Hematopoietic multipotent progenitor cell treated with erythropoietin and hydrocortisone succinate and interleukin-3 and kit ligand, for 6 days (in vitro differentiated cells): ENCODE measurements around the gene ZNF493.

ENCODE experiments used
- DNase-seq: peaks from one replicate; pipeline ENCODE4 v3.0.0-alpha.2; 2015

Gene ZNF493

GRCh38 chr19:21396893-21397572, at the start of gene ZNF493:
ZNF493 (plus strand) TSS chr19:21397133; CDS start chr19:21397238, 105 bp downstream.
- DNase-seq, result peak; percentile 98

- DNase-seq, result no peak
Observed at GRCh38 chr19:21352830-21353229, 44.1 kb upstream of the ZNF493 start.

- peak; percentile 95 for DNase-seq
Observed at GRCh38 chr19:21358768-21359451, 38.0 kb upstream of the ZNF493 start, which contains the start of gene ZNF738. ZNF738 (plus strand) TSS chr19:21359000; CDS start chr19:21359141, 141 bp downstream.

- no peak for DNase-seq
Observed at GRCh38 chr19:21362291-21362690, 34.6 kb upstream of the ZNF493 start.

- DNase-seq, result no peak
Observed at GRCh38 chr19:21383980-21384582, 12.9 kb upstream of the ZNF493 start.

- DNase-seq, result no peak
Observed at GRCh38 chr19:21396121-21396520, 812 bp upstream of the ZNF493 start.

GRCh38 chr19:21398851-21399250, 1.9 kb downstream of the ZNF493 start:
- no peak for DNase-seq

GRCh38 chr19:21402303-21402985, 5.5 kb downstream of the ZNF493 start:
- no peak for DNase-seq

GRCh38 chr19:21410166-21410565, 13.2 kb downstream of the ZNF493 start:
- DNase-seq, result no peak

- no peak for DNase-seq
Observed at GRCh38 chr19:21422244-21422643, 25.3 kb downstream of the ZNF493 start.

GRCh38 chr19:21423057-21424041, 26.4 kb downstream of the ZNF493 start:
- no peak for DNase-seq

- DNase-seq, result no peak
Observed at GRCh38 chr19:21430675-21431074, 33.7 kb downstream of the ZNF493 start.

- no peak for DNase-seq
Observed at GRCh38 chr19:21432590-21432989, 35.7 kb downstream of the ZNF493 start.

- DNase-seq, result no peak
Observed at GRCh38 chr19:21434516-21434915, 37.6 kb downstream of the ZNF493 start.

- DNase-seq, result no peak
Observed at GRCh38 chr19:21434967-21435544, 38.1 kb downstream of the ZNF493 start.

- DNase-seq, result no peak
Observed at GRCh38 chr19:21439201-21439751, 42.3 kb downstream of the ZNF493 start.

GRCh38 chr19:21440321-21440720, 43.4 kb downstream of the ZNF493 start:
- no peak for DNase-seq

- DNase-seq, result no peak
Observed at GRCh38 chr19:21451187-21451586, 54.3 kb downstream of the ZNF493 start.

- DNase-seq, result no peak
Observed at GRCh38 chr19:21454901-21455300, 58.0 kb downstream of the ZNF493 start.

- no peak for DNase-seq
Observed at GRCh38 chr19:21460686-21461085, 63.8 kb downstream of the ZNF493 start.

GRCh38 chr19:21462540-21462939, 65.6 kb downstream of the ZNF493 start:
- DNase-seq, result no peak
